ENCODE results near the gene OMA1.
"Not testable (repeated sequence)": the region's sequence is repeated elsewhere in the genome, so short reads cannot be mapped to it uniquely, and the experiment has no call there.

The OMA1 gene

DNA sequence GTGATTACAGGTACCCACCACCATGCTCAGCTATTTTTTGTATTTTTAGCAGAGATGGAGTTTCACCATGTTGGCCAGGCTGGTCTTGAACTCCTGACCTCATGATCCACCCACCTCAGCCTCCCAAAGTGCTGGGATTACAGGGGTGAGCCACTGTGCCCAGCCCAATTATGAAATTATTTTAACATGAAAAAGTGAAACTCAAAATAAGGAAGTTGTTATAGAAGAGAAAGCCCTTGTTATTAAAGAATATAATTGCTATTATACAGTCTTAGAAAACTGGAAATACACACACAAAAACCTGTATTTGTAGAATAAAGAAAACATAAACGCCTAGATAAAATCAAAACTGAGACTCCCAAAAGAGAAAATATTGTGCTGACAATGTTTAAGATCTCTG, 14.7 kb downstream of the OMA1 start:
- not testable (repeated sequence) for DNase-seq (ENCODE audit: extremely low read depth in 1 of 2, low read depth in 1 of 2)

DNA sequence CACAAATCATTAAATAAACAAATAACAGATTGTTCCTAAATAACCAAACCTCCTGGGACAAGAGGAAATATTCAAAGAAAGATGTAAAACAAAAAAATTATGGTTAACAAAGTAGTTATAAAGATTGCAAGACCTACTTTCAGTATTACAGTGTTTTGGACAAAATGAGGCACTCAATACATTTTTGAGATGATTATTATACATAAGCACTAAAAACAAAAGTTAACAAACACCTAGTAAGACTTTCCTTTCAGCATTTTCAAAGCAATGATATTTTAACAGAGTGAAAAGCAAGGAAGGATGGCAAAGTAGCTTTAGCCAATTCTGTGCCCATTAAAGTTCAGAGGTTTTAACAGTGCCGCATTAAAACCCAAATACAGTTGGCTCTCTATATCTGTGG, 17.2 kb downstream of the OMA1 start:
- no peak for DNase-seq (ENCODE audit: extremely low read depth in 1 of 2, low read depth in 1 of 2)

DNA sequence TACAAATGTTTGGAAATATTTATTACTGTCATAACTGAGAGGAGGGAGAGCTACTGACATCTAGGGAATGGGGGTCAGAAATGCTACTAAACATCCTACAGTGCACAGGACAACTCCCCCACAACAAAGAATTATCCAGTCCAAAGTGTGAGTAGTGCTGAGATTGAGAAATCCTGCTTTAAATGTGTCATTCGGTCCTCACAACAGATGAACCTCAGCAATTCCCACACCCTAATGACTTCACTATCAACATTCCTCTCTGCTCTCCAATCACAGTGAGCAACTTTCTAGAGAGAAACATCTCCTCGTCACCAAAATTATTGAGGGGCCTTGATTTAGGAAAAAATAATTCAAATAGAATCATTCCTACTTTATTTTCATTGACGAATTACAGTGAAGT, 18.0 kb downstream of the OMA1 start:
- no peak for DNase-seq (ENCODE audit: extremely low read depth in 1 of 2, low read depth in 1 of 2)

DNA sequence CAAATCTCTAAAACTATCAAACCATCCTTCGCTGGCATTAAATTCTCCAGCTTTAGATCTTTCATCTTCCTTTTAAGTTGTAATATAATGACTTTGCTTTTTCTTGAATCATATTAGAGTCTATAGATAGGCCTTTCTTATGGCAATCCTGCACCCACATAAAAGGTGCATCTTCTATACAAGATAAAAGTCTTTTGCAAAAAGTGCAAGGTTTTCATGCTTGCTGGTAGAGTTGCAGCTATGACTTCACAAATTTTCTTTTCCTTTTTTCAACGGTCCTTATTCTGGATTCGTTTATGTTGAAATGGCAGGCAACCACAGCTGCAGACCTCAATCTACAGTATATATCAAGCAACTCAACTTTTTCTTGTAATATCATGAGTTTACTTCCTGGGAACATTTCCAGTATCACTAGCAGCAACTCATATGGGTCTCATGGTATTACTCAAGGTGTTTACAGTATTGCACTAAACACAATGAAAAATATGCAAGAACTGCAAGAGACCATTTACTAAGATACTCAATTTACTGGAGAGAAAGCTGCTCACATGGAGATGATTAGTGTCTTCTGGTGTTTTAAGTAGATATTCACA, 22.1 kb downstream of the OMA1 start:
- DNase-seq (ENCODE audit: extremely low read depth in 1 of 2, low read depth in 1 of 2), result no peak

DNA sequence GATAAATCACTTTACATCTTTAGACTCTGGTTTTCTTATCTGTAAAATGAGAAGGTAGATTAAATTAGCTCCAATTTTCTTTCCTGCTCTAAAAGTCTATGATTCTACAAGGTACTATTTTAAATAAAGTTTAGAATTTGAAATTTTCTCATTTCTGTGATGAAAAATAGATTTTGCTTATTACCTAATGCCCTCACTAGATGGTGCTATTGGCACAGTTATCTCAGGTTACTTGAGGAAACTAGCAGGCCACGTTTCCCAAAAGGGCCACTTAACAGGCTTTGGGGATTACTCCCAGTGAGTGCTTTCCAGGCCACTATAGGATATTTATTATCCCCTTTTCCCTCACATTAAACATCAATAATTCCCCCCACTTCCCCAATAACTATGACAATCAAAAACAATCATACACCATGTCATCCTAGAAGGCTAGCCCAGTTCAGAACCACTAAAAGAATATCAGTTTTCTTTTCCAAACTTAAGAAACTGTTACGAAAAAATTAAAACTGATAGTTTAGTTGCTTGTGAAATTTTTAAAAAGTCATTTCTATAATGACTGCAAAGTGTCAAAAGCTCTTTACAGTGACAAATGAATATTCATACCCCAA, 30.6 kb downstream of the OMA1 start:
- no peak for DNase-seq (ENCODE audit: extremely low read depth in 1 of 2, low read depth in 1 of 2)

DNA sequence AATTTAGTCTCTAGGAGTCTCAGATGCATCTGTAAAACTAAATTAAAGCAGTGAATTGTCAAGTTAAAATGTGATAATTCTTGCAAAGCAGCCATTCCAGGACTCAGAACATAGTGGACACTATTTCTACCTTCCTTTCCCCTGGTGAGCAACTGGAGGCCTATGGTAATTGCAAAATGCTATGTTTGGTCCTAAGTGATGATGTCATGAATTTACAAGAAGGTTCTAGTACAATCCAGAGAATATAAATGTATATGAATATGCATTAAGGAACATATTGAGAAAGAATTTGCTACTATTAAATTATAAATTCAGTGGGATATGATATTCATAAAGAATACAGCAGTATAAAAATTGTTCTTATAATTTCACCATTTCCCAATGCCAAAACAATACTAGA, 32.6 kb downstream of the OMA1 start:
- DNase-seq (ENCODE audit: extremely low read depth in 1 of 2, low read depth in 1 of 2), result no peak

DNA sequence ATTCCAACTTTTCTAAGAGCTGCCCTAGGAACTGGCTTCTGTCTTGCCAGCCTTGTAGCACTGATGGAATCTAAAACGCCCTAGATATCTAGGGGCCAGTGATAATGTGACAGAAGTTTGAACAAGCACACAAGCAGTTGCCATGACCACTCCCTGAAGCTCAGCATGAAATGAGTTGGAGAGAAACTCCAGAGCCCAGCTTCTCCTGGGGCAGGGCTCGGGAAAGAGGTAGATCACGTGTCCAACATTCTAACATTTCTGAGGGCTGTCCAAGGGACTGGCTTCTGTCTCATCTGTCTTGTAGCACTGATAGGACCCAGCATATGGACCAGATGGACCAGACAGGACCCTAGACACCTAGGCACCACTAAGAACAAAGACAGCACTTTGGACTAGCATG, 37.9 kb downstream of the OMA1 start:
- no peak for DNase-seq (ENCODE audit: extremely low read depth in 1 of 2, low read depth in 1 of 2)

DNA sequence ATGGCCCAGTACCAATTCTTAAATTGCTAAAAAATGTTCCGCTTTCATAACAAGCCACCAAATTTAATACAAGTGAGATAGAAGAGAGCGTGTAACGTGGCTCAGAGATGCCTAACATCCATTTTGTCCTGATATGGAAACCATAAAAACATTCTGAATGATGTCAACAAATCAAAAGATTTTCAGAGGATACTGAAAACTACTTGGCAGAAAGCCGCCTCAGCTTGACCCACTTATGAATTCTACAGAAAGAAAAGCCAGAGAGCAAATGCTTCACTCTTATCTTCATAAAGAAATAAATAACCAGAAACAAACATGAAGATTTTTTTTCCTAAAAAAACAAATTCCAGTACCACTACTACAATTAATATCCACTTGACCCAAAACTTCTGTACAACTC, 41.2 kb downstream of the OMA1 start:
- no peak for DNase-seq (ENCODE audit: extremely low read depth in 1 of 2, low read depth in 1 of 2)

DNA sequence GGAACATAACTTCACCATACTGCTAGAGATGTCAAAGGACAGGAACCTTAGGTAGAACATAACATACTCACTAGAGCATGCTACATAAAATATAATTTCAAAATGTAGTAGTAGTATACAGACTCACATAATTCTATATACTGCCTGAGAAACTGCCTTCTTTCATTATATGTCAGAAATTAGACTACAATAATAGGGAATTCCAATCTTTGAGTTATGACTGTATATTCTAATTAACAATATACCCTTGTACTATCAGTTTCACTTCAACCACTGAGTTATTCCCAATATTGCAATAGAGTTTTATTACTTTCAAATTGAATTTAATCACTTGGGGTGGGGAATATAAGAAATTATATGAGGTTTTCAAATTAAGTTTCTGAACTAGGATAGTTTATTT, 44.0 kb downstream of the OMA1 start:
- no peak for DNase-seq (ENCODE audit: extremely low read depth in 1 of 2, low read depth in 1 of 2)

DNA sequence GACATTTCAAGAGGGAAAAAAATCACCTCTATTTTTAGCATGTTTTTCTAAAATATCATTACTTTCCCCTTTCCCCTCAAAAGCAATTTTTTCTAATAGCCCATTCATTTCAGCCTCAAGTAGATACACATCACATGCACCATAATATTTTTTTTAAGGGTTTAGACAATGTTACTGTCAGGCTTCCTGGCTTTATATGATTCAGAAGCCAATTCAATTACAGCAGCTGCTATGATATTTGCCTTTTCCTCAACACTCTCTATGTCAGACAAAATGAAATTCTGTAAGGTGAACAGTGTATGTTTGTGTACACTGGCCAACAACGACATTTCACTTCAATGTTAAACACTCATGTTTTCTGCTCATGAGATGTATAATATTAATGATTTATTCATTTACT, 46.5 kb downstream of the OMA1 start:
- DNase-seq (ENCODE audit: extremely low read depth in 1 of 2, low read depth in 1 of 2), result no peak

DNA sequence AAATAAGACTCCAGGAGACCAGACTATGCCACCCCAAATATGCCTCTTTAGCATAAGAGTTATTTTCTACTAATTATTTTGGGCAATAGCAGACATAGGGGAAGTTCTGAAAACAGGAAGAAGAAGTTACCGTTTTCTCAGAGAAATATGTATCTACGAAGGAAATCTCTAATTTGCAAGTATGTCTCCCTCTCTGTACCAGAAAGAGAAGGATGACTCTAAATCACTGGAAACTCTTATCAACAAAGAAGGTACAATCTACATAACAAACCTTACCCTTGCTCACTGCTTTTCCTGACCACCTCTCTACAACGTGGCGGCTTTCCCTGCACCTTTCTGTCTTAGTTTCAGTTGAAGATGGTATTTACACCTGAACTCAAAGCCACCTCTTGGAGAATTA, 49.0 kb downstream of the OMA1 start:
- DNase-seq (ENCODE audit: extremely low read depth in 1 of 2, low read depth in 1 of 2), result no peak

DNA sequence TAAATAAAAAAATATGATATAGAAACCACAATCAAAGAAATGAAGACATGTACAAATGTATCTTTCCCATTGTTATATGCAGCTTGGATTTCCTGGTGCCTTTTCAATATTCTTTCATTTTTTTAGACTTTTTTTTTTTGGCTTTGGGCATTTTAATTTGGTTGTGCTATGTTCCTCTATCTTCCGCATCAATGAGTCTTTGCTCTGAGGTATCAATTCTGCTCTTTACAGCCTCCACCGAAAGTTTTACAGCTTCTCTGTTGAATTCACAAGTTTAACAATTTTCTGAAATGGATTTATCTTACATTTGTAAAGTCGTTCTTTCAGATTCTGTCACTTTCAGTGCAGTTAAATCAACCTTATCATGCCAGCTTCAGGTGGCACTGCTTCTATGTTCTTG, 50.5 kb downstream of the OMA1 start:
- no peak for DNase-seq (ENCODE audit: extremely low read depth in 1 of 2, low read depth in 1 of 2)

DNA sequence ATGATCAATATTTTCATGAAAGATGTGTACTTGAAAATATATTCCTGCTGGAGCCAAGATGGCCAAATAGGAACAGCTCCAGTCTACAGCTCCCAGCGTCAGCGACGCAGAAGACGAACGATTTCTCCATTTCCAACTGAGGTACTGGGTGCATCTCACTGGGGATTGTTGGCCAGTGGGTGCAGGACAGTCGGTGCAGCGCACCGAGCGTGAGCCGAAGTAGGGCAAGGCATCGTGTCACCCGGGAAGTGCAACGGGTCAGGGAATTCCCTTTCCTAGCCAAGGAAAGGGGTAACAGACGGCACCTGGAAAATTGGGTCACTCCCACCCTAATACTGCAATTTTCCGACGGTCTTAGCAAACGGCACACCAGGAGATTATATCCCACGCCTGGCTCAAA, 57.6 kb downstream of the OMA1 start:
- DNase-seq (ENCODE audit: extremely low read depth in 1 of 2, low read depth in 1 of 2), result not testable (repeated sequence)

DNA sequence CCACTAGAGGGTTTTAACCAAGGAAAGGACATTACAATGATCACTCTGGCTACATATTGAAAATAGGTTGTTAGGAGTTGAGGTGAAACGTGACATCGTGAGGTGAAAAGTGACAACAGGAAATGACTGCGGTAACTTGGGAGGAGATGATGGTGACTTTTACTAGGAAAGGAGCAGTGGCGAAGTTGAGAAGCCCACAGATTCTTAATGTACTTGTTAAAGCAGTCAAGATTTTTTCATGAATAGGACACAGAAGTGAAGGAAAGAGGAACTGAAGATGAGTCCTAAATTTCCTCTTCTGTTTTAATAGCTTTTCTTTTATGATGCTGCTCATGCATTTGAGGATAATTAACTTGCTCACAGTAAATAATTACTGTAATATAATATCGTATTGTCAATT, 59.5 kb downstream of the OMA1 start:
- no peak for DNase-seq (ENCODE audit: extremely low read depth in 1 of 2, low read depth in 1 of 2)

DNA sequence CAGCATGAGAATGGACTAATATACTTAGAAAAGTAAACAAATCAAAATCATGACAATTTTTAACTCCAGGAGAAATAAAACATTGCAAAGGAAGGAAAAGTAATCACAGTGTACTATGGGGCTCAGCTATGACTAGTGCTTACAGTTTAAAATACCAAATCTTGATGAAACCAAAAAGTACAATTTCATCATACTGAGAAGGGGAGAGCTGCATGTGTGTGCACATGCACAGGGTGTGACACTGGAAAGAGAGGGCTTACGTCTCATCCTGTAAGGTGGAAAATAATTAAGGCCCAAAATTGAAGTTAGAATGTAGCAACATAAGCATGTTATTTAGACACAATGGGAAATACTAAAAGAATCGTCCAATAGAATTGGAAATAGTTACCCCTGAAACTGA, 64.6 kb downstream of the OMA1 start:
- no peak for DNase-seq (ENCODE audit: extremely low read depth in 1 of 2, low read depth in 1 of 2)

DNA sequence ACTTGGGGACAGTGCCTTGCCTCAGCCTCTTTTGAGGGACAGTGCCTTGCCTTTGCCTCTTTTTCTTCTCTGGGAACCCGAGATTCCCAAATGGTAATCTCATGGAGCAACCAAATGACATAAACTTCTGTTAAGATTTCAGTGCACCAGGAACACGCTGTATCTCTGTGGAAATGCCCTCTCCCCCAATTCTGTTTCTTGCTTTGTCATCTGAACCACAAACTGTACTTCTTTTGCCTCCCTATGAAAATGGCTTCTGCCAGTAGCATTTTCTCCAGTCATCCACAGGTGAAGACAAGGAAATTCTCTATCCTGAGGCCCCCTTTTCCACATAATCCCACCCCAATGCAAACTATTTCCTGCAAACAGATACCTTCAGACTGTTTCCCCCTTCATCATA, 66.3 kb downstream of the OMA1 start:
- DNase-seq (ENCODE audit: extremely low read depth in 1 of 2, low read depth in 1 of 2), result no peak

DNA sequence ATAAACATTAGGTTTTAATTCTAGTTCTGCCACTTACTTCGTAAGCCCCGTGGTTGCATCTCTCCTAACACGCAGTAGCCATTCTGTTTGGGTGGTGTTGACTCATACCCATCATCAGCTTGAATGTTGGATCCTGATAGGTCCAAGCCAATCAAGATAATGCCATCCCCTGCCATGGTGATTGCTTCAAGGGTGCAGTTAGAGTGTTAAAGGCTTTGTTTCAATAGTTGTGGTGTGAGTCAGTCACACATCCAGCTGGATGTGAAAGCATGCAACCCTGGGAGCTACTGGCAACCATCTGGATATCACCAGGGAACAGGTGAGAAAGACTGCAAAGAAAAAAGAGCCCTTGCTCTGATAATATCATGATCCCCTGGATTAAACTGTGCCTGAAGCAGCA, 69.1 kb downstream of the OMA1 start:
- DNase-seq (ENCODE audit: extremely low read depth in 1 of 2, low read depth in 1 of 2), result no peak

DNA sequence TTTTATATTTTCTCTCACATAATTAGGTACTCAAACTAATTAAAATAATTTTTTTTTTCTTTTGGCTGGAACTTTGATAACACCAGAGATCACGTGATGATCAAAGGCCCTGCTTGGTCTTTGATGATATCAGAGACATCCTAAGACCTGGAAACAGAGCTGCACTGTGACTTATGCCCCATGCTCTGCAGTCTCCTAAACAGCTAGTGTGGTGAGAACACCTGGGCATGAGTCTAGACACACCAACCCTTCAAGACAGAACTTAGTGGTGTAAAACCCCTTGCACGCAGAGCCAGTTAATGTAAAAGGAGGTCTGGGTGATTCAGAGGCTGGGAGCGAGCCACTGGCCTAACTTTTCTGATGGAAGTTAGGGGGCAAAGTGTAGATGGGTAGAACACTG, 70.3 kb downstream of the OMA1 start:
- no peak for DNase-seq (ENCODE audit: extremely low read depth in 1 of 2, low read depth in 1 of 2)

DNA sequence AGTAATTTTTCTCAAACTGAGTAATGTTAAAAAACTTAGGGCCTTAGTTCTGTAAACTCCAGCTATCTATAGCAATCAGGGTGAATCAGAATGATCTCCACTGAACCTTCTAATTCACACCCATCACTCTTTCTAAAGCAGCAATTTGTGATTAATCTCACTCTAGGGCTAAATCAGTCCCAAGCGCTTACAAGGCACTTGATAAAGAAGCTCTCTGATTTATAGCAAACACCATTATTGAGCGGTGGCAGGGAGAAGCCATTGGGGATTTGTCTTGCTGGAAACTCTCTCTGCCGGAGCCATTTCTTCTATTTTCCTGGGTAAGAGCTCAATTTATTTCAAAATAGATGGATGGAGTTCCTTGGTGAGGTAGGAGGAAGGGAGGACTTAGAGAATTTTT, 77.0 kb downstream of the OMA1 start:
- no peak for DNase-seq (ENCODE audit: extremely low read depth in 1 of 2, low read depth in 1 of 2)

DNA sequence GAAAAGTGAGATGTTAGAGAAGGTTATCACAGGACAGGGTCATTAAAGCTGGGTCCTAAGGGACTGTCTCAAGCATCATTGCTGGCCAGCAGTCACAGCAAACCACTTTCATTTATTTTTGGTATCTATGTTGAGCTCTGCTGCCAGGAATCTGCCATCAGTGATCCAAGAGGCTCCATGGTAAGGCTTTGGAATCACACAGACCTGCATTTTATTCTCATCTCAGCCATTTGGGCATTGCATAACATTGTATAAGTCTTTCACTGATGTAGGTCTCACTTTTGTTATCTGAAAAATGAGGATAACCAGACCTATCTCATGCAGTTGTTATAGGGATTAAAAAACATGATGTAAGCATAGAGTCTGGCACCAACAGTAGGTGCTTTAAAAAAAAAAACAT, 77.5 kb downstream of the OMA1 start:
- DNase-seq (ENCODE audit: extremely low read depth in 1 of 2, low read depth in 1 of 2), result no peak

DNA sequence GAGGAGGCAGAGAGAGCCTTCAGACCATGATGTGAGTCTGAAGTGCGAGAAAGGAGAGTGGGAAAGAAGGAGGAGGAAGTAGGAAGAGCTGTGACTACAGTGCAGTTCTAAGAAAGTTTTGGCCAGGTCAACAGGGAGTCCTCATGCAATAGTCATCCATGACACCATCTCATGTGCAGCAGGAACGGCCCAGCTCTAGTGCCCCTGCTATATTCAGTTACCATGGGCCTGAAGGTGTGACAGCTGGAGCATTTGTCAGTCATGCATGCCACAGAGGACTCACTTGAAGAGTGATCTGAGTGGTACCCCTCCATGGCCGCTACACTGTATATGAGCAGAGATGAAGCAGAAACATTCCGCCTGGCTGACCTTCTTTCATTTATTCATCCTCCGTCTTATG, 77.9 kb downstream of the OMA1 start:
- no peak for DNase-seq (ENCODE audit: extremely low read depth in 1 of 2, low read depth in 1 of 2)

DNA sequence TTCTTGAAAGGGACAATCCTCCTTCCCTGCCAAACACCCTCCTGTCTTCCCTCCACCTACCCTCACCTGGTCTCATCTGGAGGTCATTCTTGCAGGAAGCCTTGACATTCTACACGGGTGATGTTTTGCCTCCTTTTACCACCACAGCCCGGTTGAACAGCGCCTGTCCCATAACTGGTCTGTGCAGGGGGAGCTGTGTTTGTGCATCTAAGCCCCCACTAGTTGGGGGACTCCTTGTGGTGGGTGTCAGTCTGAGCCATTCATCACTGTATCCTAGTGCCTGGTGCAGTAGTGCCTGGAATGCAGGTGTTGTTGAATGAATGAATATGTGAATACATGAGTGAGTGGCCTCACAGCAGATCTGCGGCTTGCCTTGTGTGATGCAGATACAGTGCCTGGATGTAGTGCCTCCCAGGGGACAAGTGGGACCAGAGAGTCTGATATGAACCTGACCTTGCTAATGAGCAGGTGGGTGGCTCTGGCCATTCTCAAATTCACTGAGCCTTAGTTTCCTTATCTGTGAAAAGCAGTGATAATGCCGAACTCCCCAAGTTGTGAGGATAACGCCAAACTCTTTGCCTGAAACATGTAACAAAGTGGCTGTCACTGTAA, 79.8 kb downstream of the OMA1 start:
- no peak for DNase-seq (ENCODE audit: extremely low read depth in 1 of 2, low read depth in 1 of 2)
